ENCODE data around the gene SEL1L2. TPM values are rescaled to one million over a fixed set of nuclear protein-coding genes. Genes with fewer than 3 reads are reported as not detected.

Gene SEL1L2
- total RNA-seq, 1 experiment from 2014 or later: not detected

GRCh38 chr20:13883425-13883824 is 107.0 kb downstream of the SEL1L2 start:
- Histone ChIP-seq H3K36me3 (ENCODE audit: insufficient read depth, low read length, poor library complexity, severe bottlenecking) (no peaks in the 10 kb centered on the region), H3K4me3 (ENCODE audit: low read depth, low read length, poor library complexity, severe bottlenecking) (no peak overlapping the region), H3K4me1 (ENCODE audit: insufficient read depth, low read length, poor library complexity, severe bottlenecking) (no peaks in the 10 kb centered on the region), H3K27me3 (replicated peaks; ENCODE audit: insufficient read depth, low read depth, low read length, poor library complexity) (no peaks in the 10 kb centered on the region), H3K9me3 (ENCODE audit: low read depth, low read length, poor library complexity, severe bottlenecking) (no peaks in the 10 kb centered on the region), H3K27ac (ENCODE audit: low read depth, low read length, poor library complexity, severe bottlenecking) (no peak overlapping the region)
- no peak for DNase-seq (ENCODE audit: low spot score)
- CTCF ChIA-PET: no interaction called here
- intact Hi-C loops (cut with micrococcal nuclease; ENCODE audit: unreplicated experiment): no loop called here
- POLR2A ChIA-PET (ENCODE audit: low non-redundant PET): no interaction called here
- TF ChIP-seq EZH2 (IDR thresholded peaks at IDR 0.05; ENCODE audit: borderline replicate concordance, low read depth, low read length, poor library complexity, severe bottlenecking): no peak
- TF ChIP-seq CTCF (conservative IDR thresholded peaks at IDR 0.05; ENCODE audit: low read depth, low read length): no peak
- no TSS peak for BruUV-seq (replicated peaks)

GRCh38 chr20:13878566-13878965 is 111.8 kb downstream of the SEL1L2 start:
- BruUV-seq (replicated peaks): no TSS peak
- Histone ChIP-seq H3K4me1 (ENCODE audit: insufficient read depth, low read length, poor library complexity, severe bottlenecking) (no peaks in the 10 kb centered on the region), H3K4me3 (ENCODE audit: low read depth, low read length, poor library complexity, severe bottlenecking) (no peak overlapping the region), H3K27ac (ENCODE audit: low read depth, low read length, poor library complexity, severe bottlenecking) (no peak overlapping the region), H3K27me3 (replicated peaks; ENCODE audit: insufficient read depth, low read depth, low read length, poor library complexity) (no peaks in the 10 kb centered on the region), H3K36me3 (ENCODE audit: insufficient read depth, low read length, poor library complexity, severe bottlenecking) (no peaks in the 10 kb centered on the region), H3K9me3 (ENCODE audit: low read depth, low read length, poor library complexity, severe bottlenecking) (no peaks in the 10 kb centered on the region)
- intact Hi-C loops (cut with micrococcal nuclease; ENCODE audit: unreplicated experiment): no loop called here
- CTCF ChIA-PET: no interaction called here
- DNase-seq (ENCODE audit: low spot score): no peak
- no peak for TF ChIP-seq EZH2 (IDR thresholded peaks at IDR 0.05; ENCODE audit: borderline replicate concordance, low read depth, low read length, poor library complexity, severe bottlenecking)
- TF ChIP-seq CTCF (conservative IDR thresholded peaks at IDR 0.05; ENCODE audit: low read depth, low read length): no peak
- POLR2A ChIA-PET (ENCODE audit: low non-redundant PET): no interaction called here

GRCh38 chr20:13877793-13878192 is 112.6 kb downstream of the SEL1L2 start:
- no peaks in the 10 kb centered on the region for H3K27me3 ChIP-seq (replicated peaks; ENCODE audit: insufficient read depth, low read depth, low read length, poor library complexity)
- H3K27ac ChIP-seq (ENCODE audit: low read depth, low read length, poor library complexity, severe bottlenecking): no peak overlapping the region
- ChIA-PET POLR2A (ENCODE audit: low non-redundant PET) (no interaction called here), CTCF (no interaction called here)
- intact Hi-C loops (cut with micrococcal nuclease; ENCODE audit: unreplicated experiment): no loop called here
- no peak overlapping the region for H3K4me3 ChIP-seq (ENCODE audit: low read depth, low read length, poor library complexity, severe bottlenecking)
- H3K9me3 ChIP-seq (ENCODE audit: low read depth, low read length, poor library complexity, severe bottlenecking): no peaks in the 10 kb centered on the region
- H3K4me1 ChIP-seq (ENCODE audit: insufficient read depth, low read length, poor library complexity, severe bottlenecking): no peaks in the 10 kb centered on the region
- BruUV-seq (replicated peaks): no TSS peak
- no peaks in the 10 kb centered on the region for H3K36me3 ChIP-seq (ENCODE audit: insufficient read depth, low read length, poor library complexity, severe bottlenecking)
- no peak for DNase-seq (ENCODE audit: low spot score)
- no peak for TF ChIP-seq EZH2 (IDR thresholded peaks at IDR 0.05; ENCODE audit: borderline replicate concordance, low read depth, low read length, poor library complexity, severe bottlenecking)
- no peak for TF ChIP-seq CTCF (conservative IDR thresholded peaks at IDR 0.05; ENCODE audit: low read depth, low read length)

Data from A673 (cell line).